Chondrocyte (in vitro differentiated cells): ENCODE measurements around the gene RALGPS2. TPM values are rescaled to one million over a fixed set of nuclear protein-coding genes. Genes with fewer than 3 reads are reported as not detected.

ENCODE experiments used
- DNase-seq: peaks from one replicate; pipeline ENCODE4 v3.0.0; 2021; ENCODE audit warnings: mixed read lengths, low spot score
- H3K27ac Mint-ChIP-seq: one replicate; pipeline ENCODE4 v1.8.0; 2021; ENCODE audit warnings: mild to moderate bottlenecking, moderate library complexity, mixed read lengths; ENCODE audit not compliant: unreplicated experiment
- H3K27me3 Mint-ChIP-seq: 2 replicates; pipeline ENCODE4 v1.8.0; 2021; ENCODE audit warnings: low read depth, mixed read lengths
- H3K36me3 Mint-ChIP-seq: 2 replicates; pipeline ENCODE4 v1.8.0; 2021; ENCODE audit warnings: low read depth, mixed read lengths
- H3K4me1 Mint-ChIP-seq: 2 replicates; pipeline ENCODE4 v1.8.0; 2021; ENCODE audit warnings: low read depth, mild to moderate bottlenecking, mixed read lengths
- H3K4me3 Mint-ChIP-seq: one replicate; pipeline ENCODE4 v1.8.0; 2021; ENCODE audit warnings: mild to moderate bottlenecking, moderate library complexity, mixed read lengths; ENCODE audit not compliant: unreplicated experiment
- H3K9me3 Mint-ChIP-seq: 2 replicates; pipeline ENCODE4 v1.8.0; 2021; ENCODE audit warnings: low read depth, mixed read lengths
- CTCF ChIP-seq: fragments of 200-600 bp; sonication (generic); IDR thresholded peaks from 2 replicates; pipeline ENCODE4 v1.5.0; 2021; ENCODE audit warnings: antibody characterized with exemption, mild to moderate bottlenecking, moderate library complexity
- total RNA-seq: library from RNA; stranded (reverse); gene quantifications from 3 replicates; pipeline ENCODE4 v1.2.1, GENCODE V29; 2021

Gene RALGPS2
- total RNA-seq, 1 donor from 2014 or later: 10.0 TPM

GRCh38 chr1:178874966-178875365, 149.9 kb downstream of the RALGPS2 start:
- no peak overlapping the region for H3K27ac Mint-ChIP-seq
- no peaks in the 10 kb centered on the region for H3K36me3 Mint-ChIP-seq
- TF ChIP-seq CTCF: no peak
- no peak overlapping the region for H3K4me3 Mint-ChIP-seq
- no peaks in the 10 kb centered on the region for H3K9me3 Mint-ChIP-seq
- H3K4me1 Mint-ChIP-seq: peaks cover 13% of the 10 kb centered on the region
- DNase-seq: no peak
- no peaks in the 10 kb centered on the region for H3K27me3 Mint-ChIP-seq

- Mint-ChIP-seq H3K36me3 (no peaks in the 10 kb centered on the region), H3K27me3 (no peaks in the 10 kb centered on the region), H3K9me3 (no peaks in the 10 kb centered on the region), H3K27ac (no peak overlapping the region), H3K4me1 (peaks cover 7% of the 10 kb centered on the region), H3K4me3 (no peak overlapping the region)
- TF ChIP-seq CTCF: no peak
- DNase-seq: no peak
Observed at GRCh38 chr1:178875936-178876335, 150.9 kb downstream of the RALGPS2 start.

GRCh38 chr1:178877896-178878295, 152.9 kb downstream of the RALGPS2 start:
- Mint-ChIP-seq H3K27ac (no peak overlapping the region), H3K9me3 (no peaks in the 10 kb centered on the region), H3K36me3 (no peaks in the 10 kb centered on the region), H3K4me3 (no peak overlapping the region), H3K4me1 (peaks cover 3% of the 10 kb centered on the region), H3K27me3 (no peaks in the 10 kb centered on the region)
- DNase-seq: no peak
- TF ChIP-seq CTCF: no peak

- Mint-ChIP-seq H3K4me1 (no peaks in the 10 kb centered on the region), H3K36me3 (peaks cover 8% of the 10 kb centered on the region), H3K27ac (no peak overlapping the region), H3K27me3 (no peaks in the 10 kb centered on the region), H3K9me3 (no peaks in the 10 kb centered on the region), H3K4me3 (no peak overlapping the region)
- no peak for TF ChIP-seq CTCF
- no peak for DNase-seq
Observed at GRCh38 chr1:178881950-178882349, 156.9 kb downstream of the RALGPS2 start.

- no peak overlapping the region for H3K4me3 Mint-ChIP-seq
- H3K36me3 Mint-ChIP-seq: peaks cover 8% of the 10 kb centered on the region
- no peak for DNase-seq
- no peak for TF ChIP-seq CTCF
- H3K27me3 Mint-ChIP-seq: no peaks in the 10 kb centered on the region
- H3K9me3 Mint-ChIP-seq: no peaks in the 10 kb centered on the region
- H3K27ac Mint-ChIP-seq: no peak overlapping the region
- H3K4me1 Mint-ChIP-seq: no peaks in the 10 kb centered on the region
Observed at GRCh38 chr1:178885869-178886268, 160.8 kb downstream of the RALGPS2 start.
